AG10803 (cell line): Measurements from ENCODE around the gene RAB3GAP2.
"Not testable (repeated sequence)": the region's sequence is repeated elsewhere in the genome, so short reads cannot be mapped to it uniquely, and the experiment has no call there.

Experiments used
- DNase-seq: peaks from one replicate; pipeline ENCODE4 v3.0.0; 2010; ENCODE audit warnings: low read depth
- H3K4me3 ChIP-seq: 2 replicates; pipeline ENCODE4 v1.5.1; 2011; ENCODE audit warnings: mild to moderate bottlenecking, low read length, control low read depth
- TF ChIP-seq, protein P1 (sequence below): conservative IDR thresholded peaks from 2 replicates; pipeline ENCODE4 v1.5.1; 2011; ENCODE audit warnings: mild to moderate bottlenecking, low read length, control low read depth, inconsistent platforms

The RAB3GAP2 gene

GRCh38 chr1:220182111-220182510, 90.1 kb downstream of the RAB3GAP2 start:
- DNase-seq: no peak
- H3K4me3 ChIP-seq: no peak overlapping the region
- TF ChIP-seq, protein P1, sequence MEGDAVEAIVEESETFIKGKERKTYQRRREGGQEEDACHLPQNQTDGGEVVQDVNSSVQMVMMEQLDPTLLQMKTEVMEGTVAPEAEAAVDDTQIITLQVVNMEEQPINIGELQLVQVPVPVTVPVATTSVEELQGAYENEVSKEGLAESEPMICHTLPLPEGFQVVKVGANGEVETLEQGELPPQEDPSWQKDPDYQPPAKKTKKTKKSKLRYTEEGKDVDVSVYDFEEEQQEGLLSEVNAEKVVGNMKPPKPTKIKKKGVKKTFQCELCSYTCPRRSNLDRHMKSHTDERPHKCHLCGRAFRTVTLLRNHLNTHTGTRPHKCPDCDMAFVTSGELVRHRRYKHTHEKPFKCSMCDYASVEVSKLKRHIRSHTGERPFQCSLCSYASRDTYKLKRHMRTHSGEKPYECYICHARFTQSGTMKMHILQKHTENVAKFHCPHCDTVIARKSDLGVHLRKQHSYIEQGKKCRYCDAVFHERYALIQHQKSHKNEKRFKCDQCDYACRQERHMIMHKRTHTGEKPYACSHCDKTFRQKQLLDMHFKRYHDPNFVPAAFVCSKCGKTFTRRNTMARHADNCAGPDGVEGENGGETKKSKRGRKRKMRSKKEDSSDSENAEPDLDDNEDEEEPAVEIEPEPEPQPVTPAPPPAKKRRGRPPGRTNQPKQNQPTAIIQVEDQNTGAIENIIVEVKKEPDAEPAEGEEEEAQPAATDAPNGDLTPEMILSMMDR: no peak

DNA sequence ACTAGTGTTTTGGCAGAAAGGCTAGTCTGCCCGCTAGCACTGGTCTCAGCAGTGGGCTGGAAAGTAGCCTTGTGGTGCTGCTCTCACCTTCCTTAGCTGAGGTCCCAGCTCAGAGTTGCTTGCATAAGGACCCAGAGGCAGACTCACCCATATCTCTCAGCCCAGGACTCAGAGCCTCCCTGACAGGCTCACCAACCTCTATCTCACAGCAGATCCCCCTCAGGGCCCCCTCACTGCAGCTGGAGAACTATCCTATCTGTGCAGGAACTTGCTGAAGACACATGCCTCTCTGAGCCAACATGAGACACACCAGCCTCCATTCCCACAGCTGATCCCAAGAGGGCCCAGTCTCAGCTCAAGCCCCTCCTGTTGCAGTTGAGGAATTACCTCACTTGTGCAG, 95.7 kb downstream of the RAB3GAP2 start:
- no peak for DNase-seq
- no peak overlapping the region for H3K4me3 ChIP-seq
- TF ChIP-seq, protein P1: no peak

- DNase-seq: peak; percentile 20
- TF ChIP-seq, protein P1: no peak
- no peak overlapping the region for H3K4me3 ChIP-seq
Observed at GRCh38 chr1:220170836-220171526, 101.3 kb downstream of the RAB3GAP2 start.

- not testable (repeated sequence) for DNase-seq, H3K4me3 ChIP-seq
Observed at GRCh38 chr1:220169887-220170286, 102.4 kb downstream of the RAB3GAP2 start.

DNA sequence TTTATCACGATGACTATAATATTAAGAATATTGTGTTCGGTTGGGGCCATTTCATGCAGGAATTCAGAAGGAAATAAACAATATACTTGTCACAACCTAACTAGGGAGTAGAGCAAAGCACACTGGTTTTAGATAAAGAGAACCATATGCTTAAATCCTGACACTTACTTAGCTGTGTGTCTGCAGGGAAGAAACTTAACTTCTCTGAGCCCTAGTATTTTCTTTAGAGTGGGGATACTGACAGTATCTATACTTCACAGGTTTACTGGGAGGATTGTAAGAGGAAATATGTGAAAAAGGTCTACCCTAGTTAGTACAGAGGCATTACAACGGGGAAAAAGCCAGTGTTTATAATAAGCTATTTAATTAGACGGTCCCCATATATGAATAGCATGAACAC, 105.4 kb downstream of the RAB3GAP2 start:
- H3K4me3 ChIP-seq: no peak overlapping the region
- TF ChIP-seq, protein P1: no peak
- DNase-seq: no peak

DNA sequence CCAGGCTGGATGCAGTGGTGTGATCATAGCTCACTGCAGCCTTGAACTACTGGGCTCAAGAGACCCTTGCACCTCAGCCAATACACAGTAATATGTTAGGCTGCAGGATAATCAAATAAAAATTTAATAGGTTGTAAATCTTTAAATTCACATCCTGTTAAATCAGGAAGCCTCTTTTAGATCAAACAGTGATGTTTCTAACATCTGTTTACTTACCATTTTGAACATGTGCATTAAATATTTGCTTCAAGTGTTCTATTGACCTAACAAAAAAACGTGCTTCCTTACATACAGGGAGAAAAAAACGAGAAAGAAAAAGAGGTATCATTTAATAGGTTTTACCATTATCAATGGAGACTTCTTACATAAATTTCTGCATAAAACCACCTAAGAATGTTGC, 107.7 kb downstream of the RAB3GAP2 start:
- no peak for DNase-seq
- TF ChIP-seq, protein P1: no peak
- no peak overlapping the region for H3K4me3 ChIP-seq

GRCh38 chr1:220164116-220164515, 108.1 kb downstream of the RAB3GAP2 start:
- no peak overlapping the region for H3K4me3 ChIP-seq
- TF ChIP-seq, protein P1: no peak
- DNase-seq: no peak
